Neural progenitor cell (in vitro differentiated cells): ENCODE data around the gene CDNF. TPM values are rescaled to one million over a fixed set of nuclear protein-coding genes. Genes with fewer than 3 reads are reported as not detected.
"Not testable (repeated sequence)": the region's sequence is repeated elsewhere in the genome, so short reads cannot be mapped to it uniquely, and the experiment has no call there.

ENCODE experiments used
- DNase-seq: peaks from one replicate; pipeline ENCODE4 v3.0.0-alpha.2; 2016; ENCODE audit warnings: low spot score
- H2AFZ ChIP-seq: fragments of 200-600 bp; sonication (generic); replicated peaks from 2 replicates; pipeline ENCODE4 v1.6.1; 2016; ENCODE audit warnings: antibody characterized with exemption
- H3F3A ChIP-seq: fragments of 200-600 bp; sonication (generic); 2 replicates; pipeline ENCODE4 v1.6.1; 2016; ENCODE audit warnings: antibody characterized with exemption, low read depth
- H3K27ac ChIP-seq: fragments of 200-600 bp; sonication (generic); 2 replicates; pipeline ENCODE4 v1.5.1; 2016; ENCODE audit warnings: mild to moderate bottlenecking
- H3K27me3 ChIP-seq: fragments of 200-600 bp; sonication (generic); 2 replicates; pipeline ENCODE4 v1.6.1; 2016; ENCODE audit warnings: mild to moderate bottlenecking, moderate library complexity
- H3K36me3 ChIP-seq: fragments of 200-600 bp; sonication (generic); 2 replicates; pipeline ENCODE4 v1.5.1; 2016
- H3K4me1 ChIP-seq: fragments of 200-600 bp; sonication (generic); 2 replicates; pipeline ENCODE4 v1.6.1; 2016; ENCODE audit warnings: mixed run types
- H3K4me2 ChIP-seq: fragments of 200-600 bp; sonication (generic); 2 replicates; pipeline ENCODE4 v1.6.1; 2016
- H3K4me3 ChIP-seq: fragments of 200-600 bp; sonication (generic); 2 replicates; pipeline ENCODE4 v1.5.1; 2016
- H3K79me2 ChIP-seq: fragments of 200-600 bp; sonication (generic); 2 replicates; pipeline ENCODE4 v1.6.1; 2016; ENCODE audit warnings: low read depth
- H3K9ac ChIP-seq: fragments of 200-600 bp; sonication (generic); 2 replicates; pipeline ENCODE4 v1.6.1; 2016
- H3K9me3 ChIP-seq: fragments of 200-600 bp; sonication (generic); 2 replicates; pipeline ENCODE4 v1.5.1; 2016; ENCODE audit warnings: low read depth
- H4K20me1 ChIP-seq: fragments of 200-600 bp; sonication (generic); 2 replicates; pipeline ENCODE4 v1.6.1; 2016; ENCODE audit warnings: low read depth
- H3K27ac Mint-ChIP-seq: 3 replicates; pipeline ENCODE4 v1.8.0; 2021; ENCODE audit warnings: mixed read lengths
- H3K27me3 Mint-ChIP-seq: 2 replicates; pipeline ENCODE4 v1.8.0; 2022; ENCODE audit warnings: low read depth, mild to moderate bottlenecking, inconsistent platforms, moderate library complexity, mixed read lengths; ENCODE audit not compliant: insufficient read depth
- H3K36me3 Mint-ChIP-seq: 3 replicates; pipeline ENCODE4 v1.8.0; 2021; ENCODE audit warnings: mixed read lengths
- H3K4me1 Mint-ChIP-seq: 3 replicates; pipeline ENCODE4 v1.8.0; 2021; ENCODE audit warnings: mixed read lengths
- H3K4me3 Mint-ChIP-seq: 3 replicates; pipeline ENCODE4 v1.8.0; 2021; ENCODE audit warnings: mild to moderate bottlenecking, moderate library complexity, mixed read lengths
- H3K9me3 Mint-ChIP-seq: 3 replicates; pipeline ENCODE4 v1.8.0; 2020; ENCODE audit warnings: mixed read lengths
- CTCF ChIP-seq: fragments of 200-600 bp; sonication (generic); IDR thresholded peaks from 2 replicates; pipeline ENCODE4 v1.5.1; 2017; ENCODE audit warnings: antibody characterized with exemption, mild to moderate bottlenecking
- EZH2 ChIP-seq: fragments of 200-600 bp; sonication (generic); IDR thresholded peaks from 2 replicates; pipeline ENCODE4 v1.6.1; 2017; ENCODE audit warnings: antibody characterized with exemption, mild to moderate bottlenecking, moderate library complexity
- EZH2phosphoT487 ChIP-seq: fragments of 200-600 bp; sonication (generic); IDR thresholded peaks from 2 replicates; pipeline ENCODE4 v1.6.1; 2017; ENCODE audit warnings: antibody characterized with exemption
- total RNA-seq: library from RNA; depleted of rRNA; stranded (reverse); fragments of >200 nt; gene quantifications from 2 replicates; pipeline ENCODE4 v1.2.3, GENCODE V29; 2015; ENCODE audit warnings: low replicate concordance

The CDNF gene
- total RNA-seq, 1 donor from 2014 or later, result 5.2 TPM

DNA sequence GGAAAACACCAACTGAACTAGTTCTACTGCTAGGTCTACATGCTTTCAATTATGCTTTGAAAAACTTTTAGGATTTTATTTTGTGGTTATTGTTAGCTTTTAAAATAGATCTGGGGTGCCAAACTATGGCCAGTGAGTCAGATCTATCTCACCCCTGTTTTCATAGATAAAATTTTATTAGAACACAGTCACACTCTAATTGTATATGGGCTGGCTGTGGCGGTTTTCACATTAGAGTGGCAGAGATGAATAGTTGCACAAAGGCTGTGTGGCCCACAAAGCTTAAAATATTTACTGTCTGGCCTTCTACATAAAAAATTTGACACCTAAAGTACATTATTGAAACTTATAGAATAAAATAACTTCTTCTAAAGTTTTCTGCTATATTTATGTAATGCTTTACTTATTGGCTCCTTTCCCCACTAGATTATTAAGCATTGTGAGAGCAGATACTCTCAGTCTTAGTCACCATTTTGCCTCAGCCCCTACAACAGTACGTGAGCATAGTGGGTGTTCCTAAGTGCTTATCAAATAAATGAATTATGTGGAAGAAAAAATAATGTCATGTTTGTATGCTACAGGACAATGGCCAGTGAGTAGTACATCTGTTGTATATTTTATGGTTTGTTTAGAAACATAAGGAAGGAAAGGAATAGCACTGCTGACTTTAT is 35.4 kb upstream of the CDNF start:
- peaks cover 13% of the 10 kb centered on the region for H3K36me3 ChIP-seq
- no peak for DNase-seq
- Mint-ChIP-seq H3K4me1 (peaks cover 18% of the 10 kb centered on the region), H3K9me3 (no peaks in the 10 kb centered on the region), H3K36me3 (peaks cover 6% of the 10 kb centered on the region), H3K27me3 (peaks cover 3% of the 10 kb centered on the region), H3K4me3 (no peak overlapping the region), H3K27ac (no peak overlapping the region)
- H3K4me1 ChIP-seq, result peaks cover 10% of the 10 kb centered on the region
- H3K4me2 ChIP-seq, result no peak overlapping the region
- no peak overlapping the region for H3K27ac ChIP-seq
- H3K9me3 ChIP-seq, result no peaks in the 10 kb centered on the region
- H4K20me1 ChIP-seq, result no peaks in the 10 kb centered on the region
- H3K79me2 ChIP-seq, result peaks cover 16% of the 10 kb centered on the region
- H3K4me3 ChIP-seq, result no peak overlapping the region
- no peak for TF ChIP-seq EZH2phosphoT487
- TF ChIP-seq CTCF, result no peak
- no peak for TF ChIP-seq EZH2
- no peaks in the 10 kb centered on the region for H3K27me3 ChIP-seq
- H3F3A ChIP-seq, result peaks cover 20% of the 10 kb centered on the region
- no peak overlapping the region for H2AFZ ChIP-seq
- no peak overlapping the region for H3K9ac ChIP-seq

GRCh38 chr10:14864871-14865270 is 27.0 kb upstream of the CDNF start:
- H3K9me3 Mint-ChIP-seq, H3K4me3 ChIP-seq, H3K27ac Mint-ChIP-seq, H3K79me2 ChIP-seq, H3F3A ChIP-seq, H4K20me1 ChIP-seq, H2AFZ ChIP-seq, DNase-seq, H3K4me1 ChIP-seq, H3K9me3 ChIP-seq, H3K9ac ChIP-seq, H3K4me2 ChIP-seq, H3K27ac ChIP-seq, H3K4me3 Mint-ChIP-seq, H3K4me1 Mint-ChIP-seq, H3K27me3 Mint-ChIP-seq, H3K27me3 ChIP-seq: not testable (repeated sequence)
- peaks cover 23% of the 10 kb centered on the region for H3K36me3 ChIP-seq
- peaks cover 28% of the 10 kb centered on the region for H3K36me3 Mint-ChIP-seq

DNA sequence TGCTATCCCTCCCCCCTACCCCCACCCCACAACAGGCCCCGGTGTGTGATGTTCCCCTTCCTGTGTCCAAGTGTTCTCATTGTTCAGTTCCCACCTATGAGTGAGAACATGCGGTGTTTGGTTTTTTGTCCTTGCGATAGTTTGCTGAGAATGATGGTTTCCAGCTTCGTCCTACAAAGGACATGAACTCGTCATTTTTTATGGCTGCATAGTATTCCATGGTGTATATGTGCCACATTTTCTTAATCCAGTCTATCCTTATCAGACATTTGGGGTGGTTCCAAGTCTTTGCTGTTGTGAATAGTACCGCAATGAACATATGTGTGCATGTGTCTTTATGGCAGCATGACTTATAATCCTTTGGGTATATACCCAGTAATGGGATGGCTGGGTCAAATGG is 26.6 kb upstream of the CDNF start:
- not testable (repeated sequence) for H3K4me3 Mint-ChIP-seq, H3K9me3 Mint-ChIP-seq, H4K20me1 ChIP-seq, H2AFZ ChIP-seq, H3K27ac Mint-ChIP-seq, DNase-seq, H3K27ac ChIP-seq, H3K4me2 ChIP-seq, H3F3A ChIP-seq, H3K27me3 Mint-ChIP-seq, H3K9me3 ChIP-seq, H3K9ac ChIP-seq, H3K79me2 ChIP-seq, H3K27me3 ChIP-seq, H3K4me1 Mint-ChIP-seq, H3K4me1 ChIP-seq, H3K4me3 ChIP-seq
- peaks cover 25% of the 10 kb centered on the region for H3K36me3 Mint-ChIP-seq
- peaks cover 19% of the 10 kb centered on the region for H3K36me3 ChIP-seq

DNA sequence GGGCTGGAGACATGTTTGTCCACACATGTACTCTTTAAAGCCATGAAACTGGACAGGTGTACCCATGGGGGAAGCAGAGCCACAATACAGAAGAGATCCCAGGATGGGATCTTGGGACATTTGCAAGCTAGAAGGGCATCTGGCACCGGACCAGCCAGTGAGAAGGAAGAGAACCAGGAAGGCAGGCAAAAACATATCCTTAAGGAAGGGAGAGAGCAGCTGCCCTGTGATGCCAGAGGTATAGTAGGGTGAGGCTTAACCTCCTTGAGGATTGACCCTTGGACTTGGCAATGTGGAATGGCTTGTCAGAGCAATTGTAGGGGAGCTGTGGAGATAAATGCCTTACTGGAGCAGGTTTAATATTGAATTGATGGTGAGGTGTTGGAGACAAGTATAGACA is 23.0 kb upstream of the CDNF start:
- Histone ChIP-seq H3K79me2 (no peaks in the 10 kb centered on the region), H3K27me3 (no peaks in the 10 kb centered on the region), H2AFZ (no peak overlapping the region), H3K4me1 (peaks cover 11% of the 10 kb centered on the region), H3K36me3 (no peaks in the 10 kb centered on the region), H3F3A (no peaks in the 10 kb centered on the region), H3K9ac (no peak overlapping the region), H4K20me1 (peaks cover 4% of the 10 kb centered on the region), H3K9me3 (no peaks in the 10 kb centered on the region), H3K4me2 (no peak overlapping the region), H3K27ac (no peak overlapping the region), H3K4me3 (no peak overlapping the region)
- no peak for DNase-seq
- Mint-ChIP-seq H3K4me1 (peaks cover 14% of the 10 kb centered on the region), H3K27me3 (no peaks in the 10 kb centered on the region), H3K4me3 (no peak overlapping the region), H3K27ac (no peak overlapping the region), H3K36me3 (peaks cover 18% of the 10 kb centered on the region), H3K9me3 (no peaks in the 10 kb centered on the region)
- no peak for TF ChIP-seq EZH2
- TF ChIP-seq CTCF, result no peak
- TF ChIP-seq EZH2phosphoT487, result no peak
